Left ventricle myocardium inferior (tissue), 1 donor: Measurements from ENCODE around the gene SLC38A2. TPM values are rescaled to one million over a fixed set of nuclear protein-coding genes. Genes with fewer than 3 reads are reported as not detected.

Experiments used
- DNase-seq: peaks from one replicate; pipeline ENCODE4 v3.0.0-alpha.2; 2020
- H3K27ac ChIP-seq: fragments of 200-600 bp; replicated peaks from 2 replicates; pipeline ENCODE4 v1.8.0; 2021
- H3K27me3 ChIP-seq: fragments of 200-600 bp; 2 replicates; pipeline ENCODE4 v1.8.0; 2021; ENCODE audit warnings: low read depth
- H3K36me3 ChIP-seq: fragments of 200-600 bp; 2 replicates; pipeline ENCODE4 v1.8.0; 2021
- H3K4me1 ChIP-seq: fragments of 200-600 bp; 2 replicates; pipeline ENCODE4 v1.8.0; 2021
- H3K4me3 ChIP-seq: fragments of 200-600 bp; 2 replicates; pipeline ENCODE4 v1.8.0; 2021; ENCODE audit warnings: mild to moderate bottlenecking, moderate library complexity
- H3K9me3 ChIP-seq: fragments of 200-600 bp; replicated peaks from 2 replicates; pipeline ENCODE4 v1.8.0; 2021
- CTCF ChIP-seq: fragments of 200-600 bp; IDR thresholded peaks from 2 replicates; pipeline ENCODE4 v1.8.0; 2021; ENCODE audit warnings: antibody characterized with exemption, mild to moderate bottlenecking, borderline replicate concordance
- intact Hi-C: fragments of 100-400 bp; cut with micrococcal nuclease; formaldehyde crosslinking; loops from one replicate; pipeline ENCODE4 v1.11.0; 2022
- total RNA-seq: library from RNA; stranded (reverse); fragmentation: NEBNext Ultra II Directional; extraction: Animal tissue kit (Norgen Biotek cat#: 25700); gene quantifications from one replicate; pipeline ENCODE4 v1.2.1, GENCODE V29; 2021
- donor health status: DM: no; HTN: yes; CAD: no; lungs with severe emphysema.

SLC38A2 gene
- total RNA-seq, 1 donor from 2014 or later, result 129 TPM

GRCh38 chr12:46359667-46360280, 12.8 kb downstream of the SLC38A2 start:
- peaks cover 57% of the 10 kb centered on the region for H3K4me1 ChIP-seq
- no peak for DNase-seq
- no peaks in the 10 kb centered on the region for H3K27me3 ChIP-seq
- intact Hi-C loops, result loop anchor here (10.0 kb wide), 1 partner anchor 305 kb away; no protein-coding TSS in a partner anchor
- H3K4me3 ChIP-seq, result no peak overlapping the region
- peaks cover 64% of the 10 kb centered on the region for H3K36me3 ChIP-seq
- no peaks in the 10 kb centered on the region for H3K9me3 ChIP-seq
- no peak overlapping the region for H3K27ac ChIP-seq
- no peak for TF ChIP-seq CTCF

- no peak for DNase-seq
- H3K27ac ChIP-seq, result no peak overlapping the region
- intact Hi-C loops, result no loop called here
- H3K4me3 ChIP-seq, result no peak overlapping the region
- H3K36me3 ChIP-seq, result peaks cover 56% of the 10 kb centered on the region
- H3K27me3 ChIP-seq, result no peaks in the 10 kb centered on the region
- no peak for TF ChIP-seq CTCF
- no peaks in the 10 kb centered on the region for H3K9me3 ChIP-seq
- H3K4me1 ChIP-seq, result peaks cover 50% of the 10 kb centered on the region
Measured at GRCh38 chr12:46358791-46359666, 13.5 kb downstream of the SLC38A2 start.

- intact Hi-C loops, result no loop called here
- Histone ChIP-seq H3K27ac (no peak overlapping the region), H3K36me3 (peaks cover 49% of the 10 kb centered on the region), H3K4me3 (no peak overlapping the region), H3K9me3 (no peaks in the 10 kb centered on the region), H3K27me3 (no peaks in the 10 kb centered on the region), H3K4me1 (peaks cover 42% of the 10 kb centered on the region)
- no peak for DNase-seq
- no peak for TF ChIP-seq CTCF
Measured at GRCh38 chr12:46358325-46358700, 14.3 kb downstream of the SLC38A2 start.

- Histone ChIP-seq H3K4me1 (peaks cover 36% of the 10 kb centered on the region), H3K27me3 (no peaks in the 10 kb centered on the region), H3K36me3 (peaks cover 43% of the 10 kb centered on the region), H3K9me3 (no peaks in the 10 kb centered on the region), H3K4me3 (no peak overlapping the region), H3K27ac (no peak overlapping the region)
- intact Hi-C loops, result no loop called here
- no peak for DNase-seq
- TF ChIP-seq CTCF, result no peak
Measured at GRCh38 chr12:46357438-46358324, 14.9 kb downstream of the SLC38A2 start.
